ENCODE results near the gene GPC6. TPM values are rescaled to one million over a fixed set of nuclear protein-coding genes. Genes with fewer than 3 reads are reported as not detected.

Gene GPC6
- polyA plus RNA-seq, 1 donor = 26.7 TPM

- 80% methylated on average over 2 of the region's 4 CpGs for WGBS (ENCODE audit: insufficient coverage, low lambda C conversion rate)
- no peaks in the 10 kb centered on the region for H3K36me3 ChIP-seq (ENCODE audit: control insufficient read depth, insufficient read depth, low read length)
- H3K4me3 ChIP-seq (ENCODE audit: low read length) = no peak overlapping the region
- no peaks in the 10 kb centered on the region for H3K27me3 ChIP-seq (ENCODE audit: control insufficient read depth, insufficient read depth, low read length)
- no peak for DNase-seq
- H3K4me1 ChIP-seq (ENCODE audit: control insufficient read depth, insufficient read depth, low read length) = peaks cover 6% of the 10 kb centered on the region
- H3K27ac ChIP-seq (ENCODE audit: low read length) = no peak overlapping the region
- no peaks in the 10 kb centered on the region for H3K9me3 ChIP-seq (ENCODE audit: control insufficient read depth, low read depth, low read length)
Measured at GRCh38 chr13:93360021-93360420, 133.4 kb downstream of the GPC6 start.

GRCh38 chr13:93361703-93362102, 135.1 kb downstream of the GPC6 start:
- no peak for DNase-seq
- H3K27me3 ChIP-seq (ENCODE audit: control insufficient read depth, insufficient read depth, low read length) = no peaks in the 10 kb centered on the region
- H3K4me3 ChIP-seq (ENCODE audit: low read length) = no peak overlapping the region
- no peaks in the 10 kb centered on the region for H3K9me3 ChIP-seq (ENCODE audit: control insufficient read depth, low read depth, low read length)
- no CpG with 5 or more reads among the region's 3 CpGs for WGBS (ENCODE audit: insufficient coverage, low lambda C conversion rate)
- no peaks in the 10 kb centered on the region for H3K36me3 ChIP-seq (ENCODE audit: control insufficient read depth, insufficient read depth, low read length)
- H3K27ac ChIP-seq (ENCODE audit: low read length) = no peak overlapping the region
- H3K4me1 ChIP-seq (ENCODE audit: control insufficient read depth, insufficient read depth, low read length) = no peaks in the 10 kb centered on the region

DNA sequence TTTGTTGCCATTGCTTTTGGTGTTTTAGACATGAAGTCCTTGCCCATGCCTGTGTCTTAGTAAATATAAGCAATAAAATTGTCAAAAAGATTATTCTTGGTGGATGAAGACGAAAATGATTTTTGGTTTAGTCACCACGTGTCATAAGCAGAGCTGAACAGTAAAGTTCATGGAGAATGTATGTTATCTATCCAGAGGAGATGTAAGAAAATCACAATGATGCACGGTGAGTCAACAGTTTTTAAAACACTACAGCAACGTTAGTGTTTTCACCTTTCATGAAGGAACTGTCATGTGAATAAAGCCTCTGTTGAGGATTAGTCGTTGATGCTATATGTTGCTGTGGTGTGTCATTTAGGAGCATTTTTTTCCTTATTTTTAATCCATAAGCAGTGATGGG, 137.6 kb downstream of the GPC6 start:
- no peak for DNase-seq
- Histone ChIP-seq H3K9me3 (ENCODE audit: control insufficient read depth, low read depth, low read length) (no peaks in the 10 kb centered on the region), H3K4me1 (ENCODE audit: control insufficient read depth, insufficient read depth, low read length) (no peaks in the 10 kb centered on the region), H3K36me3 (ENCODE audit: control insufficient read depth, insufficient read depth, low read length) (no peaks in the 10 kb centered on the region), H3K27ac (ENCODE audit: low read length) (no peak overlapping the region), H3K27me3 (ENCODE audit: control insufficient read depth, insufficient read depth, low read length) (no peaks in the 10 kb centered on the region), H3K4me3 (ENCODE audit: low read length) (no peak overlapping the region)
- WGBS (ENCODE audit: insufficient coverage, low lambda C conversion rate) = 93% methylated on average over 3 of the region's 5 CpGs

- Histone ChIP-seq H3K4me1 (ENCODE audit: control insufficient read depth, insufficient read depth, low read length) (no peaks in the 10 kb centered on the region), H3K27ac (ENCODE audit: low read length) (no peak overlapping the region), H3K4me3 (ENCODE audit: low read length) (no peak overlapping the region), H3K9me3 (ENCODE audit: control insufficient read depth, low read depth, low read length) (no peaks in the 10 kb centered on the region), H3K27me3 (ENCODE audit: control insufficient read depth, insufficient read depth, low read length) (no peaks in the 10 kb centered on the region), H3K36me3 (ENCODE audit: control insufficient read depth, insufficient read depth, low read length) (no peaks in the 10 kb centered on the region)
- no peak for DNase-seq
- WGBS (ENCODE audit: insufficient coverage, low lambda C conversion rate) = no CpG with 5 or more reads among the region's 1 CpG
Measured at GRCh38 chr13:93368296-93368695, 141.7 kb downstream of the GPC6 start.

DNA sequence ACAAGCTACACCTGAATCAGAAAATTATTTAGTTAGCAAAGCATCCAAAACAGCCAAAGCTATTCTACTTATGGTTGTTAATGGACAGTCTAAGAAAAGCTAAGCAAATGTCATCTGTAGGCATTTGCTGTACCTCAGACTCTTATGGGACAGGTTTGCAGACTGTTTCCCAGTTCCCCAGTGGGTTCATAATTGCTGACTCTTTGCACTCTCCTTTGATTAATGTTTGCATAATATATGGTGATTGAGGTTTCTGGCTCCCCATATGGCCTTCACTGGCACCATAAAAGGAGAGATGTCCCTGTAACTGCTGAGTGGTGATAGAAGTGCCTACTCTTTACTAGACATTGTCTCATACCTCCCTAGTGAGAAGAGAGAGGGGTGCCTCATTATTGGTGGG, 142.1 kb downstream of the GPC6 start:
- DNase-seq = no peak
- no peaks in the 10 kb centered on the region for H3K9me3 ChIP-seq (ENCODE audit: control insufficient read depth, low read depth, low read length)
- H3K4me3 ChIP-seq (ENCODE audit: low read length) = no peak overlapping the region
- H3K36me3 ChIP-seq (ENCODE audit: control insufficient read depth, insufficient read depth, low read length) = no peaks in the 10 kb centered on the region
- H3K27ac ChIP-seq (ENCODE audit: low read length) = no peak overlapping the region
- no peaks in the 10 kb centered on the region for H3K4me1 ChIP-seq (ENCODE audit: control insufficient read depth, insufficient read depth, low read length)
- H3K27me3 ChIP-seq (ENCODE audit: control insufficient read depth, insufficient read depth, low read length) = no peaks in the 10 kb centered on the region

- no peaks in the 10 kb centered on the region for H3K9me3 ChIP-seq (ENCODE audit: control insufficient read depth, low read depth, low read length)
- no peak overlapping the region for H3K4me3 ChIP-seq (ENCODE audit: low read length)
- DNase-seq = no peak
- no peaks in the 10 kb centered on the region for H3K27me3 ChIP-seq (ENCODE audit: control insufficient read depth, insufficient read depth, low read length)
- H3K36me3 ChIP-seq (ENCODE audit: control insufficient read depth, insufficient read depth, low read length) = no peaks in the 10 kb centered on the region
- WGBS (ENCODE audit: insufficient coverage, low lambda C conversion rate) = no CpG with 5 or more reads among the region's 3 CpGs
- no peaks in the 10 kb centered on the region for H3K4me1 ChIP-seq (ENCODE audit: control insufficient read depth, insufficient read depth, low read length)
- H3K27ac ChIP-seq (ENCODE audit: low read length) = no peak overlapping the region
Measured at GRCh38 chr13:93372856-93373255, 146.2 kb downstream of the GPC6 start.

GRCh38 chr13:93375491-93375890, 148.9 kb downstream of the GPC6 start:
- WGBS (ENCODE audit: insufficient coverage, low lambda C conversion rate) = 100% methylated on average over 1 of the region's 6 CpGs

GRCh38 chr13:93377196-93377595, 150.6 kb downstream of the GPC6 start:
- no peak overlapping the region for H3K4me3 ChIP-seq (ENCODE audit: low read length)
- no peaks in the 10 kb centered on the region for H3K9me3 ChIP-seq (ENCODE audit: control insufficient read depth, low read depth, low read length)
- 40% methylated on average over 1 of the region's 5 CpGs for WGBS (ENCODE audit: insufficient coverage, low lambda C conversion rate)
- H3K27ac ChIP-seq (ENCODE audit: low read length) = peak overlapping the region; percentile 30
- H3K4me1 ChIP-seq (ENCODE audit: control insufficient read depth, insufficient read depth, low read length) = peaks cover 4% of the 10 kb centered on the region
- peak; percentile 76 to 86 for DNase-seq
- H3K36me3 ChIP-seq (ENCODE audit: control insufficient read depth, insufficient read depth, low read length) = no peaks in the 10 kb centered on the region
- no peaks in the 10 kb centered on the region for H3K27me3 ChIP-seq (ENCODE audit: control insufficient read depth, insufficient read depth, low read length)

More at GRCh38 chr13:93375491-93375890, 148.9 kb downstream of the GPC6 start:
- Histone ChIP-seq H3K9me3 (ENCODE audit: control insufficient read depth, low read depth, low read length) (no peaks in the 10 kb centered on the region), H3K4me3 (ENCODE audit: low read length) (no peak overlapping the region), H3K27ac (ENCODE audit: low read length) (no peak overlapping the region), H3K36me3 (ENCODE audit: control insufficient read depth, insufficient read depth, low read length) (no peaks in the 10 kb centered on the region), H3K27me3 (ENCODE audit: control insufficient read depth, insufficient read depth, low read length) (no peaks in the 10 kb centered on the region), H3K4me1 (ENCODE audit: control insufficient read depth, insufficient read depth, low read length) (no peaks in the 10 kb centered on the region)
- no peak for DNase-seq

DNA sequence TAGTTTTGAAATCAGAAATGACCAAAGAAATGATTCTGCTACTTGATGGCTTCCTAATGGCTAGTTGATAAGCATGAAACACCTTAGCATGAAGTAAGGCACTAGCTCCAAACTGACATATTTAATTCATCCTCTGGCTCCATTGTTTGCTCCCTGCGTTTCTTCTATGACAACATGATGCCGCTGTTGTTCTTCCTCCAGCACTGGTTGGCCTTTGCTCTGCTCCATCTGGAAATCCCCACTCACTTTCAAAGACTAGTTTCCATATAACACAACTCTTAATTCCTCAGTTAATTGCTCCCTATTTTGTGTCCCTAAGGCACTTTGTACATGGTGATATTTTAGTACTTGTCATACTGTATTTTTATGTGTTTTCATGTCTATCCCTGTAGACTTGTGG, 151.6 kb downstream of the GPC6 start:
- Histone ChIP-seq H3K9me3 (ENCODE audit: control insufficient read depth, low read depth, low read length) (no peaks in the 10 kb centered on the region), H3K27me3 (ENCODE audit: control insufficient read depth, insufficient read depth, low read length) (no peaks in the 10 kb centered on the region), H3K36me3 (ENCODE audit: control insufficient read depth, insufficient read depth, low read length) (no peaks in the 10 kb centered on the region), H3K4me3 (ENCODE audit: low read length) (no peak overlapping the region), H3K4me1 (ENCODE audit: control insufficient read depth, insufficient read depth, low read length) (peaks cover 4% of the 10 kb centered on the region), H3K27ac (ENCODE audit: low read length) (peak overlapping the region; percentile 30)
- WGBS (ENCODE audit: insufficient coverage, low lambda C conversion rate) = no CpG with 5 or more reads among the region's 2 CpGs
- no peak for DNase-seq

- Histone ChIP-seq H3K4me3 (ENCODE audit: low read length) (no peak overlapping the region), H3K4me1 (ENCODE audit: control insufficient read depth, insufficient read depth, low read length) (no peaks in the 10 kb centered on the region), H3K27me3 (ENCODE audit: control insufficient read depth, insufficient read depth, low read length) (no peaks in the 10 kb centered on the region), H3K9me3 (ENCODE audit: control insufficient read depth, low read depth, low read length) (no peaks in the 10 kb centered on the region), H3K27ac (ENCODE audit: low read length) (no peak overlapping the region), H3K36me3 (ENCODE audit: control insufficient read depth, insufficient read depth, low read length) (no peaks in the 10 kb centered on the region)
- 96% methylated on average over 4 of the region's 5 CpGs for WGBS (ENCODE audit: insufficient coverage, low lambda C conversion rate)
- no peak for DNase-seq
Measured at GRCh38 chr13:93386116-93386515, 159.5 kb downstream of the GPC6 start.

- Histone ChIP-seq H3K36me3 (ENCODE audit: control insufficient read depth, insufficient read depth, low read length) (no peaks in the 10 kb centered on the region), H3K27ac (ENCODE audit: low read length) (no peak overlapping the region), H3K4me3 (ENCODE audit: low read length) (no peak overlapping the region), H3K9me3 (ENCODE audit: control insufficient read depth, low read depth, low read length) (no peaks in the 10 kb centered on the region), H3K4me1 (ENCODE audit: control insufficient read depth, insufficient read depth, low read length) (no peaks in the 10 kb centered on the region), H3K27me3 (ENCODE audit: control insufficient read depth, insufficient read depth, low read length) (no peaks in the 10 kb centered on the region)
- no peak for DNase-seq
- WGBS (ENCODE audit: insufficient coverage, low lambda C conversion rate) = no CpG with 5 or more reads among the region's 1 CpG
Measured at GRCh38 chr13:93388701-93389100, 162.1 kb downstream of the GPC6 start.
